Measurements from ENCODE around the gene UNC50.

UNC50 gene

GRCh38 chr2:98601532-98602132 lies 6.8 kb upstream of the UNC50 start:
- TF ChIP-seq EZH2phosphoT487 (IDR thresholded peaks at IDR 0.05; ENCODE audit: low read length) (no peak), CTCF (IDR thresholded peaks at IDR 0.05; ENCODE audit: low read length) (peak; percentile 61), EZH2 (optimal IDR thresholded peaks at IDR 0.05; ENCODE audit: low read depth, low read length) (no peak)
- Histone ChIP-seq H3F3A (ENCODE audit: insufficient read depth, low read length) (peaks cover 43% of the 10 kb centered on the region), H3K9me2 (replicated peaks; ENCODE audit: insufficient read depth, low read length) (no peaks in the 10 kb centered on the region), H3K36me3 (replicated peaks; ENCODE audit: insufficient read depth, low read length) (no peaks in the 10 kb centered on the region; the same call in 1 of the 2 replicates), H2AFZ (ENCODE audit: low read length) (no peak overlapping the region), H3K9ac (ENCODE audit: low read length) (no peak overlapping the region), H3K4me1 (ENCODE audit: low read length) (no peaks in the 10 kb centered on the region), H3K79me2 (ENCODE audit: low read length) (peaks cover 5% of the 10 kb centered on the region), H3K4me2 (ENCODE audit: low read depth, low read length) (no peak overlapping the region), H3K27me3 (replicated peaks; ENCODE audit: insufficient read depth, low read length) (no peaks in the 10 kb centered on the region), H3K4me3 (ENCODE audit: low read length) (no peak overlapping the region), H4K20me1 (ENCODE audit: insufficient read depth, low read length) (no peaks in the 10 kb centered on the region; the same call in 1 of the 2 replicates), H3K9me3 (replicated peaks; ENCODE audit: insufficient read depth, low read length) (no peaks in the 10 kb centered on the region), H3K27ac (ENCODE audit: low read length) (no peak overlapping the region)
- peak; percentile 47 for DNase-seq

GRCh38 chr2:98604547-98604946 lies 3.8 kb upstream of the UNC50 start:
- Histone ChIP-seq H3K79me2 (ENCODE audit: low read length) (peaks cover 32% of the 10 kb centered on the region), H3K27ac (ENCODE audit: low read length) (no peak overlapping the region), H3K4me3 (ENCODE audit: low read length) (no peak overlapping the region), H3K9me3 (replicated peaks; ENCODE audit: insufficient read depth, low read length) (no peaks in the 10 kb centered on the region), H3F3A (ENCODE audit: insufficient read depth, low read length) (peaks cover 21% of the 10 kb centered on the region), H3K36me3 (replicated peaks; ENCODE audit: insufficient read depth, low read length) (no peaks in the 10 kb centered on the region), H3K27me3 (replicated peaks; ENCODE audit: insufficient read depth, low read length) (no peaks in the 10 kb centered on the region), H3K9ac (ENCODE audit: low read length) (no peak overlapping the region), H3K4me2 (ENCODE audit: low read depth, low read length) (no peak overlapping the region), H2AFZ (ENCODE audit: low read length) (no peak overlapping the region), H3K4me1 (ENCODE audit: low read length) (peaks cover 11% of the 10 kb centered on the region), H3K9me2 (replicated peaks; ENCODE audit: insufficient read depth, low read length) (no peaks in the 10 kb centered on the region), H4K20me1 (ENCODE audit: insufficient read depth, low read length) (no peaks in the 10 kb centered on the region)
- DNase-seq = no peak
- TF ChIP-seq EZH2phosphoT487 (IDR thresholded peaks at IDR 0.05; ENCODE audit: low read length) = no peak
- TF ChIP-seq EZH2 (optimal IDR thresholded peaks at IDR 0.05; ENCODE audit: low read depth, low read length) = no peak
- no peak for TF ChIP-seq CTCF (IDR thresholded peaks at IDR 0.05; ENCODE audit: low read length)

GRCh38 chr2:98605076-98605475 lies 3.3 kb upstream of the UNC50 start:
- no peak for DNase-seq
- Histone ChIP-seq H3K4me2 (ENCODE audit: low read depth, low read length) (no peak overlapping the region), H3K79me2 (ENCODE audit: low read length) (peaks cover 37% of the 10 kb centered on the region), H2AFZ (ENCODE audit: low read length) (no peak overlapping the region), H3K36me3 (replicated peaks; ENCODE audit: insufficient read depth, low read length) (no peaks in the 10 kb centered on the region), H3K27ac (ENCODE audit: low read length) (no peak overlapping the region), H3K27me3 (replicated peaks; ENCODE audit: insufficient read depth, low read length) (no peaks in the 10 kb centered on the region), H3F3A (ENCODE audit: insufficient read depth, low read length) (peaks cover 16% of the 10 kb centered on the region), H3K9me2 (replicated peaks; ENCODE audit: insufficient read depth, low read length) (no peaks in the 10 kb centered on the region), H3K9me3 (replicated peaks; ENCODE audit: insufficient read depth, low read length) (no peaks in the 10 kb centered on the region), H3K9ac (ENCODE audit: low read length) (no peak overlapping the region), H3K4me1 (ENCODE audit: low read length) (peaks cover 13% of the 10 kb centered on the region), H3K4me3 (ENCODE audit: low read length) (no peak overlapping the region), H4K20me1 (ENCODE audit: insufficient read depth, low read length) (no peaks in the 10 kb centered on the region)
- TF ChIP-seq EZH2phosphoT487 (IDR thresholded peaks at IDR 0.05; ENCODE audit: low read length) = no peak
- no peak for TF ChIP-seq EZH2 (optimal IDR thresholded peaks at IDR 0.05; ENCODE audit: low read depth, low read length)
- no peak for TF ChIP-seq CTCF (IDR thresholded peaks at IDR 0.05; ENCODE audit: low read length)
